ENCODE data around the gene A2M. TPM values are rescaled to one million over a fixed set of nuclear protein-coding genes. Genes with fewer than 3 reads are reported as not detected.
A peak's percentile ranks its signal among the peaks of the same experiment; 100 is the strongest.

A2M gene
- total and polyA plus RNA-seq, 2 of the 13 experiments (the other 11 are each of a cell fraction or from before 2014, with no cell fraction given): 2,807 to 6,551 TPM

- peaks cover 59% of the 10 kb centered on the region for H3K4me1 ChIP-seq (ENCODE audit: insufficient read depth, low read length)
- POLR2A ChIA-PET: no interaction called here
- 88% methylated on average over 1 of the region's 1 CpG for WGBS (ENCODE audit: low lambda C conversion rate)
- H3K27me3 ChIP-seq (ENCODE audit: control insufficient read depth in 1 of 2, insufficient read depth in 2 of 2, low read length in 2 of 2): no peaks in the 10 kb centered on the region; a peak in 1 of 5 replicates
- DNase-seq (ENCODE audit: low spot score) (no peak), ATAC-seq (no peak), FAIRE-seq (no peak)
- H3K9ac ChIP-seq (ENCODE audit: insufficient read depth, low read depth, low read length): no peak overlapping the region
- H4K20me1 ChIP-seq (ENCODE audit: insufficient read depth, low read length): peaks cover 11% of the 10 kb centered on the region
- BruUV-seq (replicated peaks): no TSS peak
- H3K27ac ChIP-seq (ENCODE audit: extremely low read length, insufficient read depth, low read length): no peak overlapping the region
- intact Hi-C loops (cut with micrococcal nuclease; ENCODE audit: unreplicated experiment): no loop called here
- no peaks in the 10 kb centered on the region for H3K9me3 ChIP-seq (ENCODE audit: low read length)
- CTCF ChIA-PET (ENCODE audit: low intra/inter-chr PET ratio, low total read pairs): no interaction called here
- no peak overlapping the region for H2AFZ ChIP-seq (ENCODE audit: low read length)
- peaks cover 15 to 51% of the 10 kb centered on the region in 2 experiments for H3K36me3 ChIP-seq (replicated peaks in 1 of 2; ENCODE audit: control insufficient read depth in 1 of 2, insufficient read depth in 2 of 2, low read length in 2 of 2)
- H3K79me2 ChIP-seq (ENCODE audit: insufficient read depth, low read length): no peaks in the 10 kb centered on the region
- in situ Hi-C loops (cut with HindIII; ENCODE audit: extremely low pct_ligation_motif_present, low pct_unique_long_range_greater_than_20kb): no loop called here
- H3K4me3 ChIP-seq (replicated peaks in 1 of 3; ENCODE audit: insufficient read depth in 1 of 3, low read depth in 2 of 3, low read length in 3 of 3): no peak overlapping the region
- TF ChIP-seq HMG20B (CRISPR knock-in tag; conservative IDR thresholded peaks at IDR 0.05): no peak
- no peak for TF ChIP-seq FOXA3 (CRISPR knock-in tag; IDR thresholded peaks at IDR 0.05)
- TF ChIP-seq POLR2A (IDR thresholded peaks at IDR 0.05; ENCODE audit: insufficient read depth in 1 of 2, low read depth in 2 of 2, low read length in 2 of 2): peak in 1 of 2 experiments; percentile 10; a peak in 1 of 4 replicates
- TF ChIP-seq KMT2B (CRISPR knock-in tag; IDR thresholded peaks at IDR 0.05): no peak
- TF ChIP-seq MBD4 (IDR thresholded peaks at IDR 0.05; ENCODE audit: borderline replicate concordance, low read length): no peak
- no peak for TF ChIP-seq KLF9 (CRISPR knock-in tag; IDR thresholded peaks at IDR 0.05; ENCODE audit: low read depth)
- TF ChIP-seq ZKSCAN5 (CRISPR knock-in tag; IDR thresholded peaks at IDR 0.05): no peak
- TF ChIP-seq ZSCAN5A (CRISPR knock-in tag; IDR thresholded peaks at IDR 0.05; ENCODE audit: borderline replicate concordance): no peak
- 0 out of 2 replicates have a peak, but pooled peaks have one; percentile 20 for TF ChIP-seq RBFOX2 (IDR thresholded peaks at IDR 0.05; ENCODE audit: low read depth, low read length)
- TF ChIP-seq RBM22 (optimal IDR thresholded peaks at IDR 0.05; ENCODE audit: low read length): peak; percentile 57
- no peak overlapping the region for H3K4me2 ChIP-seq (ENCODE audit: low read depth, low read length)
Observed at GRCh38 chr12:9068086-9068485, 47.6 kb downstream of the A2M start.

Measured in HepG2 (cell line).